Endodermal cell (in vitro differentiated cells): ENCODE data around the gene TRIM32. TPM values are rescaled to one million over a fixed set of nuclear protein-coding genes. Genes with fewer than 3 reads are reported as not detected.
A peak's percentile ranks its signal among the peaks of the same experiment; 100 is the strongest.

Source experiments
- DNase-seq: peaks from one replicate; pipeline ENCODE4 v3.0.0-alpha.2; 2017
- H3K27ac ChIP-seq: 2 replicates; pipeline ENCODE4 v1.5.1; 2013; ENCODE audit warnings: mild to moderate bottlenecking, low read depth, low read length, moderate library complexity
- H3K27me3 ChIP-seq: 2 replicates; pipeline ENCODE4 v1.6.1; 2013; ENCODE audit warnings: mild to moderate bottlenecking, low read length, moderate library complexity; ENCODE audit not compliant: insufficient read depth, control insufficient read depth, poor library complexity, severe bottlenecking
- H3K36me3 ChIP-seq: 2 replicates; pipeline ENCODE4 v1.7.0; 2013; ENCODE audit warnings: mild to moderate bottlenecking, low read length, moderate library complexity; ENCODE audit not compliant: control insufficient read depth, insufficient read depth
- H3K4me1 ChIP-seq: one replicate; pipeline ENCODE4 v1.7.0; 2013; ENCODE audit warnings: low read length; ENCODE audit not compliant: control insufficient read depth, insufficient read depth
- H3K4me3 ChIP-seq: 2 replicates; pipeline ENCODE4 v1.5.1; 2013; ENCODE audit warnings: mild to moderate bottlenecking, low read length, moderate library complexity
- H3K9ac ChIP-seq: 2 replicates; pipeline ENCODE4 v1.6.1; 2013; ENCODE audit warnings: mild to moderate bottlenecking, low read length, moderate library complexity; ENCODE audit not compliant: poor library complexity, severe bottlenecking; ENCODE audit errors: extremely low read depth
- H3K9me3 ChIP-seq: 2 replicates; pipeline ENCODE4 v1.6.1; 2013; ENCODE audit warnings: mild to moderate bottlenecking, low read length, moderate library complexity; ENCODE audit not compliant: control insufficient read depth
- H3K27ac Mint-ChIP-seq: 2 replicates; pipeline ENCODE4 v1.8.0; 2020; ENCODE audit warnings: mixed read lengths
- H3K27me3 Mint-ChIP-seq: 2 replicates; pipeline ENCODE4 v1.8.0; 2021; ENCODE audit warnings: mild to moderate bottlenecking, mixed read lengths; ENCODE audit not compliant: insufficient read depth
- H3K36me3 Mint-ChIP-seq: 2 replicates; pipeline ENCODE4 v1.8.0; 2020; ENCODE audit warnings: low read depth, mixed read lengths
- H3K4me1 Mint-ChIP-seq: 2 replicates; pipeline ENCODE4 v1.8.0; 2020; ENCODE audit warnings: mixed read lengths
- H3K4me3 Mint-ChIP-seq: 2 replicates; pipeline ENCODE4 v1.8.0; 2020; ENCODE audit warnings: mild to moderate bottlenecking, moderate library complexity, mixed read lengths
- H3K9me3 Mint-ChIP-seq: 2 replicates; pipeline ENCODE4 v1.8.0; 2020; ENCODE audit warnings: mild to moderate bottlenecking, mixed read lengths
- WGBS, 2 experiments: methylation state at CpG; one replicate each; pipeline versions ENCODE4 v1.1.5 to v1.1.7; 2013; ENCODE audit warnings: missing lambda C conversion rate in 2 of 2, mixed read lengths in 1 of 2; ENCODE audit not compliant: insufficient coverage in 1 of 2, insufficient read length in 1 of 2; 5-methylcytosine and 5-hydroxymethylcytosine counted together
- total RNA-seq, 2 donors: library from RNA; stranded (reverse); fragmentation: NEBNext Ultra II Directional in 1 of 2; extraction: Animal tissue kit (Norgen Biotek cat#: 25700) in 1 of 2; gene quantifications; 2 replicates in 1 of 2; 3 replicates in 1 of 2; pipeline ENCODE4 v1.2.1, GENCODE V29; 2021
- TF ChIP-seq, protein P1 (sequence below): fragments of 200-600 bp; sonication (generic); conservative IDR thresholded peaks from 2 replicates; pipeline ENCODE4 v1.5.0; 2021; ENCODE audit warnings: antibody characterized with exemption, mild to moderate bottlenecking

TRIM32 gene
- total RNA-seq, 2 donors from 2014 or later, result 28.0 to 31.3 TPM

DNA sequence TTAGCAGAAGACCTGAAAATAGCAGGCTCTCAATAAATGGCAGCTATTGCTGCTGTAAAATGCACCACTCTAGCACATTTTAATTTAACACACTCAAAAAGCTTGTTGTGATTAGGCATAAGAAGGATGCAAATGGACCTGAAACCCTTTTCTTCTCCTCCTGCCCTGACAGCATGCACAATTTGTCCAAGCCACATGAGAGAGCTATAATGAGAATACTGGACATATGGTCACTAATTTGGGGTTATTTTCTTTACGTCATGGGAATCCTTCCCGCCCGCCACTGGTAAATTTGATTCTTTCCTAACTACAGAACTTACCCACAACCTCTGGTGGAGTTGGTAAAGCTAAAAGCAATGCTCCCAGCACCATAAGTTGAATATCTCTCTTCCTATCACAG is 62.1 kb downstream of the TRIM32 start:
- DNase-seq, result peak; percentile 6
- H3K9ac ChIP-seq, result no peak overlapping the region
- H3K4me1 ChIP-seq, result no peaks in the 10 kb centered on the region
- Mint-ChIP-seq H3K4me1 (peaks cover 16% of the 10 kb centered on the region), H3K9me3 (no peaks in the 10 kb centered on the region), H3K4me3 (no peak overlapping the region), H3K36me3 (no peaks in the 10 kb centered on the region), H3K27ac (no peak overlapping the region), H3K27me3 (peaks cover 36% of the 10 kb centered on the region)
- H3K36me3 ChIP-seq, result no peaks in the 10 kb centered on the region
- no peak overlapping the region for H3K4me3 ChIP-seq
- H3K27ac ChIP-seq, result no peak overlapping the region
- no peaks in the 10 kb centered on the region for H3K9me3 ChIP-seq
- WGBS, 2 experiments, result 60 to 93% methylated on average over 1 to 3 of the region's 3 CpGs
- H3K27me3 ChIP-seq, result no peaks in the 10 kb centered on the region
- TF ChIP-seq, protein P1, sequence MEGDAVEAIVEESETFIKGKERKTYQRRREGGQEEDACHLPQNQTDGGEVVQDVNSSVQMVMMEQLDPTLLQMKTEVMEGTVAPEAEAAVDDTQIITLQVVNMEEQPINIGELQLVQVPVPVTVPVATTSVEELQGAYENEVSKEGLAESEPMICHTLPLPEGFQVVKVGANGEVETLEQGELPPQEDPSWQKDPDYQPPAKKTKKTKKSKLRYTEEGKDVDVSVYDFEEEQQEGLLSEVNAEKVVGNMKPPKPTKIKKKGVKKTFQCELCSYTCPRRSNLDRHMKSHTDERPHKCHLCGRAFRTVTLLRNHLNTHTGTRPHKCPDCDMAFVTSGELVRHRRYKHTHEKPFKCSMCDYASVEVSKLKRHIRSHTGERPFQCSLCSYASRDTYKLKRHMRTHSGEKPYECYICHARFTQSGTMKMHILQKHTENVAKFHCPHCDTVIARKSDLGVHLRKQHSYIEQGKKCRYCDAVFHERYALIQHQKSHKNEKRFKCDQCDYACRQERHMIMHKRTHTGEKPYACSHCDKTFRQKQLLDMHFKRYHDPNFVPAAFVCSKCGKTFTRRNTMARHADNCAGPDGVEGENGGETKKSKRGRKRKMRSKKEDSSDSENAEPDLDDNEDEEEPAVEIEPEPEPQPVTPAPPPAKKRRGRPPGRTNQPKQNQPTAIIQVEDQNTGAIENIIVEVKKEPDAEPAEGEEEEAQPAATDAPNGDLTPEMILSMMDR, result no peak

DNA sequence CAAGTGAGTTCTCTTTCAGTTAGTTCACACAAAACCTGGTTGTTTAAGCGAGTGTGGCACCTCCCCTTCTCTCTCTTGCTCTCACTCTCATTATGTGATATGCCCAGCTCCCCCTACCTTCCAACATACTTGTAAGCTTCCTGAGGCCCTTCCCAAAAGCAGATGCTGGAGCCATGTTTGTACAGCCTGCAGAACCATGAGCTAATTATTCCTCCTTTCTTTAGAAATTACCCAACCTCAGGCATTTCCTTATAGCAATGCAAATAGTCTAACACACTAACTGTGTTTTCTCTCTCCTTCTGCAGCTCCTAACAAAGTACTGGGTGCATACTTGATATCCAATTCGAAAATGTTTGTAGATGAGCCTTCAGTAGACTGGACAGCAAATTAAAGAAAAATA is 62.7 kb downstream of the TRIM32 start:
- no peaks in the 10 kb centered on the region for H3K9me3 ChIP-seq
- Mint-ChIP-seq H3K27me3 (peaks cover 30% of the 10 kb centered on the region), H3K9me3 (no peaks in the 10 kb centered on the region), H3K36me3 (no peaks in the 10 kb centered on the region), H3K4me3 (no peak overlapping the region), H3K4me1 (peaks cover 16% of the 10 kb centered on the region), H3K27ac (no peak overlapping the region)
- no peak overlapping the region for H3K27ac ChIP-seq
- H3K4me1 ChIP-seq, result no peaks in the 10 kb centered on the region
- no peaks in the 10 kb centered on the region for H3K27me3 ChIP-seq
- no peak overlapping the region for H3K4me3 ChIP-seq
- no peak overlapping the region for H3K9ac ChIP-seq
- DNase-seq, result no peak
- TF ChIP-seq, protein P1, result no peak
- 81 to 100% methylated on average over 1 to 2 of the region's 2 CpGs for WGBS, 2 experiments
- no peaks in the 10 kb centered on the region for H3K36me3 ChIP-seq

DNA sequence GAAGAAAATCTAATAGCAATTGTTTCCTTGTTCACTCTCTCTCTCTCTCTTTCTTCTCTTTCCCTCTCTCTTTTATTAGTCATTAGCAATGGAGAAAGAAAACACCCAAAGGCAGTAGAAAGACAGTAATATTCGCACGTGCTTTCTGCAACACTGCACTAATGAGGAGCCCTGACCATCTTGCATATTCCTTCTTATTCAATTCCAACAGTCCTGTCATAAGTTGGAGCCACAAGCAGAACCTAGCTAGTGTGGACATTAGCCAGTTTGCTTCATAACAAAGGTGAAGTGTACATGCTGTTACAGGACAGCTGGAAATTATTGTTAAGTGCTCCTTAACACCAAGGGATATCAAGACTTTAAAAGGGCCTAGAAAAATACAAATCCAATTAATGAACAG is 63.4 kb downstream of the TRIM32 start:
- Histone ChIP-seq H3K36me3 (no peaks in the 10 kb centered on the region), H3K27me3 (no peaks in the 10 kb centered on the region), H3K27ac (no peak overlapping the region), H3K4me1 (no peaks in the 10 kb centered on the region), H3K4me3 (no peak overlapping the region), H3K9me3 (peaks cover 3% of the 10 kb centered on the region), H3K9ac (no peak overlapping the region)
- peaks cover 16% of the 10 kb centered on the region for H3K4me1 Mint-ChIP-seq
- TF ChIP-seq, protein P1, result no peak
- WGBS, 2 experiments, result 64% methylated on average over 2 of the region's 2 CpGs; no CpG with 5 or more reads in 1 of the 2 experiments
- peaks cover 22% of the 10 kb centered on the region for H3K27me3 Mint-ChIP-seq
- no peak for DNase-seq
- H3K36me3 Mint-ChIP-seq, result no peaks in the 10 kb centered on the region
- H3K4me3 Mint-ChIP-seq, result no peak overlapping the region
- H3K9me3 Mint-ChIP-seq, result peaks cover 3% of the 10 kb centered on the region
- no peak overlapping the region for H3K27ac Mint-ChIP-seq
